ENCODE data around the gene CAMTA1. TPM values are rescaled to one million over a fixed set of nuclear protein-coding genes. Genes with fewer than 3 reads are reported as not detected.
A peak's percentile ranks its signal among the peaks of the same experiment; 100 is the strongest.

CAMTA1 gene
- total RNA-seq, 6 donors from 2014 or later: 38.8 to 74.0 (median 46.1) TPM

DNA sequence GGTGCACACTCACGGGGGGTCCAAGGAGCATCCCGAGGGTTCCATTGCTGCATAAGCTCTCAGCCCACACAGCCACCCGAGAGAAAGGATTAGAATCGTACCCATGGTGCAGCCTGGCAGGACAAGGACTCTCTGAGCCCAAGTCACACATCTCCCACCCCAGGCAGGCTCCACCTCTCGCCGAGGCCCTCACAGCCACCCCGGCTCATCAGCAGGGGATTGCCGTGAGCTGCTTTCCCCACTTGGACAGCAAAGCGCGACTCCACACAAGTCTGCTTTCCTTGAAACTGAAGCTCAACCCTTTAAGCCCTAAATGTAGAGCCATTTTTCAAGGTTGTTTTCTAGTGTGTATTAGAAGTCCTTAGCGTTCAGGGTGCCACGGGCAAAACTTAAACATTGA, 679.5 kb downstream of the CAMTA1 start:
- H3K4me1 ChIP-seq: no peaks in the 10 kb centered on the region
- no peak for ATAC-seq (ENCODE audit: low FRiP score in 2 of 2)
- H3K4me3 ChIP-seq: no peak overlapping the region
- TF ChIP-seq, protein P1, sequence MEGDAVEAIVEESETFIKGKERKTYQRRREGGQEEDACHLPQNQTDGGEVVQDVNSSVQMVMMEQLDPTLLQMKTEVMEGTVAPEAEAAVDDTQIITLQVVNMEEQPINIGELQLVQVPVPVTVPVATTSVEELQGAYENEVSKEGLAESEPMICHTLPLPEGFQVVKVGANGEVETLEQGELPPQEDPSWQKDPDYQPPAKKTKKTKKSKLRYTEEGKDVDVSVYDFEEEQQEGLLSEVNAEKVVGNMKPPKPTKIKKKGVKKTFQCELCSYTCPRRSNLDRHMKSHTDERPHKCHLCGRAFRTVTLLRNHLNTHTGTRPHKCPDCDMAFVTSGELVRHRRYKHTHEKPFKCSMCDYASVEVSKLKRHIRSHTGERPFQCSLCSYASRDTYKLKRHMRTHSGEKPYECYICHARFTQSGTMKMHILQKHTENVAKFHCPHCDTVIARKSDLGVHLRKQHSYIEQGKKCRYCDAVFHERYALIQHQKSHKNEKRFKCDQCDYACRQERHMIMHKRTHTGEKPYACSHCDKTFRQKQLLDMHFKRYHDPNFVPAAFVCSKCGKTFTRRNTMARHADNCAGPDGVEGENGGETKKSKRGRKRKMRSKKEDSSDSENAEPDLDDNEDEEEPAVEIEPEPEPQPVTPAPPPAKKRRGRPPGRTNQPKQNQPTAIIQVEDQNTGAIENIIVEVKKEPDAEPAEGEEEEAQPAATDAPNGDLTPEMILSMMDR (IDR thresholded peaks at IDR 0.05): no peak
- TF ChIP-seq EP300 (IDR thresholded peaks at IDR 0.05): no peak
- no peak for TF ChIP-seq POLR2A (IDR thresholded peaks at IDR 0.05)
- TF ChIP-seq POLR2AphosphoS5 (IDR thresholded peaks at IDR 0.05): no peak
- H3K27me3 ChIP-seq: no peaks in the 10 kb centered on the region
- H3K27ac ChIP-seq: no peak overlapping the region
- DNase-seq: no peak
- H3K36me3 ChIP-seq: no peaks in the 10 kb centered on the region
- 83 to 96% methylated on average over 12 of the region's 12 CpGs for WGBS, 2 donors
- no peaks in the 10 kb centered on the region for H3K9me3 ChIP-seq

DNA sequence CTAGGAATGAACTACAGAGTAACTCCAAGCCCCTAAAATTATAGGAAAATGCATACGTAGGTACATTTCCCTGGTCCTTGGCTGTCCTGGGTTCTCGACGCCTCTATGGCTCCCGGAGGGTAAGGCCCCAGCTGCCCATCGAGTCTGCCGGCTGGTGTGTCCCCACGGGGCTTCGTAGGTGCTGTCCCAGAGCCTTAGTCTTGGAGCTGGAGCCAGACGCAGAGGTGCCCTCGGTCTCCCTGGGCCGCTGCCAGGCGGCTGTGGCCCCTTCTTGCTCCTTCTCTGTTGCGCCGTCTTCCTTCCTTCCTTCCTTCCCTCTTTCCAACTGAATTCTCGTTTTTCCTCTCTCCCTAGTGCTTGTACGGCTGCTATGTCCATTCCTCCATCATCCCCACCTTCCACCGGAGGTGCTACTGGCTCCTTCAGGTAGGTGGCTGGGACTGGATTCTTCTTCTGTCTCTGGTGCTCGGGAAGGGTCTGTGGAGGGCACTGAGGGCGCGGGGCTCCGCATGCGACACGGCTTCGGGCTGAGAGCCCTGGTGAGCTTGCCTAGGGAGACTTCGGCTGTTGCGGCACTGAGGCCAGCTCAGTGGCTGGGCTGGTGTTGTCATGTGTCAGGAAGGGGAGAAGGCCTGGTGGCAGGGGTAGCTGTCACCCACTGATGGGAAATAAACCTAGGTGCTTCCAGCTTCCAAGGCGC, 682.4 kb downstream of the CAMTA1 start:
- DNase-seq: peak in 1 of 2 donors; percentile 65
- Histone ChIP-seq H3K27ac (no peak overlapping the region), H3K36me3 (no peaks in the 10 kb centered on the region), H3K4me1 (peaks cover 8 to 23% (median 17%) of the 10 kb centered on the region in 4 donors), H3K4me3 (no peak overlapping the region), H3K9me3 (no peaks in the 10 kb centered on the region), H3K27me3 (no peaks in the 10 kb centered on the region)
- no peak for ATAC-seq (ENCODE audit: low FRiP score in 2 of 2)
- TF ChIP-seq EP300 (IDR thresholded peaks at IDR 0.05) (no peak), POLR2A (IDR thresholded peaks at IDR 0.05) (no peak), POLR2AphosphoS5 (IDR thresholded peaks at IDR 0.05) (no peak)
- WGBS, 2 donors: 93% methylated on average over 27 of the region's 27 CpGs

DNA sequence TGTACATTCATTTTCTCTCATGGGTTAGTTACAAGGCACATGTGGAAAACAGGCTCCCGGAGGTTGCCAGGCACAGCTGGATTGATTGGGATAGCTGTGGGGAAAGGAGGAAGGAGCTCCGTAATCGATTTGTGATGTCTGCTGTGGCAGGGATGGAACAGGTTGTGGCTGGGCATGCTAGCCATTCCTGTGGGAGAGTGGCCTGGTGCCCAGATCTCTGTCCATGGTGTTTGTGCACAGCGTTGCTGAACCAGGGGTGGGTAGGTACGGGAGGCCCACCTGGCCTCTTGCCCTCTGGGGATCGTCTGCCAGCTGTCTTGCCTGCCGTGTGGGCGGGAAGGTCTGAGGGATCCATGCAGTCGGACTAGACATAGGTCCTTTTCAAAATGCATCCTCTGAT, 683.0 kb downstream of the CAMTA1 start:
- TF ChIP-seq EP300 (IDR thresholded peaks at IDR 0.05): no peak
- TF ChIP-seq POLR2AphosphoS5 (IDR thresholded peaks at IDR 0.05): no peak
- TF ChIP-seq POLR2A (IDR thresholded peaks at IDR 0.05): no peak
- TF ChIP-seq, protein P1 (IDR thresholded peaks at IDR 0.05): no peak
- WGBS, 2 donors: 81 to 89% methylated on average over 9 of the region's 9 CpGs

DNA sequence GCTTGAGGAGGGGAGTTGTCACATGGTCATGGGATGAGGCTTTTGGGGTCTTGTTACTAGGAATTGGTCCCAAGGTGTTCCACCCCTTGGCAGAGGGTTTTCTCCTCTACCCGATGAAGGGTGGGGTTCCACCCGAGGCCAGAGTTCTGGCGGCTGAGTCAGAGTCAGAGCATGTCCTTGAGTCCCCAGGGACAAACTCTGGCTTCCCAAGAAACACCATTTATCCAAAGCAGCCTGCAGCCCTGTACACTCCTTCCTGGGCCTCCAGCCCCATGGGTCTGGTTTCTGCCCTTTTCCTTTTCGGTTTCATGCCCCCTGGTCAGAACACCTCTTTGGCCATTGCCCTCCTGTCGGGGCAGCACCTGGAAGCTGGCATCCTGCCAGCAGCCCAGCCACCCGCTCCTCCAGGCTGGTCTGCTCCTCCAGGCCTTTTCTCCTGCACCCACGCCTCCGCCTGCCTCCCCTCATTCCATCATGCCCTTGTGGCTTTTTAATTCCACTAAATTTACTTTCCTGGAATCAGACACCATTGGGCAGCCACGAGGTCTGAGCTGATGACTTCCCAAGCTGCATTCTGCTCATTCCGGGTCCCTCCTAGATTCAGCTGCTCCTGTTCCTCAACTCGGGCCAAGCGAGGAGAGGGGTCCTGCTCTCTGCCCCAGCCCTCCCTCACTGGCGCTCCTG, 684.1 kb downstream of the CAMTA1 start:
- Histone ChIP-seq H3K27me3 (no peaks in the 10 kb centered on the region), H3K4me3 (no peak overlapping the region), H3K27ac (no peak overlapping the region), H3K4me1 (peaks cover 8 to 35% (median 27%) of the 10 kb centered on the region in 4 donors), H3K9me3 (no peaks in the 10 kb centered on the region), H3K36me3 (no peaks in the 10 kb centered on the region)
- ATAC-seq (ENCODE audit: low FRiP score in 2 of 2): no peak
- peak in 1 of 2 donors; percentile 65 for DNase-seq
- TF ChIP-seq EP300 (IDR thresholded peaks at IDR 0.05) (no peak), POLR2AphosphoS5 (IDR thresholded peaks at IDR 0.05) (no peak), POLR2A (IDR thresholded peaks at IDR 0.05) (no peak)
- TF ChIP-seq, protein P1 (IDR thresholded peaks at IDR 0.05): no peak
- WGBS, 2 donors: 79 to 80% methylated on average over 13 of the region's 13 CpGs

More for the DNA sequence above, 683.0 kb downstream of the CAMTA1 start:
- Histone ChIP-seq H3K4me3 (no peak overlapping the region), H3K9me3 (no peaks in the 10 kb centered on the region), H3K27me3 (no peaks in the 10 kb centered on the region), H3K4me1 (peaks cover 8 to 28% (median 21%) of the 10 kb centered on the region in 4 donors), H3K36me3 (no peaks in the 10 kb centered on the region), H3K27ac (no peak overlapping the region)
- DNase-seq (no peak), ATAC-seq (ENCODE audit: low FRiP score in 2 of 2) (no peak)

DNA sequence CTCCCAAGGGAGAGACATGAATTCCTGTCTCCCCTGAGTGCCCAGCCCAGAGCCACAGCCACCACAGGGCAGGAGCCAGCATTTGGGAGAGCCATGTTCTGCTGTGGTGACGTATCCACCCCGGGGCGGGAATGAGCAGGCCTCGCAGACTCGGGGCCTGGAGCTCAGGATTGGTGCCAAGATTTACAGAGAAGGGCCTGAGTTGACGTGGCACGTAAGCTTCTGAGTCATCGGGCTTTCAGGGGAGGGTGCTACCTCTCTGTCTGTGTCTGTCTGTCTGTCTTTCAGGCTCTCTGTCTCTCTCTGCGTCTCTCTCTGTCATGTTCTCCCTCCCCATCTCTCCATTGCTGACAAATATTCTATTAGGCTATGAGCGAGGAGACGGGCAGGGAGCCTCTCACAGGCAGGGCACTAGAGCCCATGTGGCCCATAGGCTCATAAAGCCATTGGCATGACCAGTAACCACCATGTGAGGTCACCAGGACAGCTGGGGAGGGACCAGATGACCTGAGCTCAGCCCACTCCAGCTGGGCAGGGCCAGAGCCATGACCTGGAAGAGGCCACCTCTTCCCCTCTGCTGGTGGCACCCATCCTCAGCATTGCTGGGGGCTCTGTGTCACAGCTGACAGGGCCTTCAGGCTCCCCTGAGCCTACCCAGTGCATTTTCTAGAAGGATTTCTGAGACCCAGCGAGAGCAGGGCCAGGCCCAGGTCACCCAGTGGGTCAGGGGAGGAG, 685.8 kb downstream of the CAMTA1 start:
- no peak overlapping the region for H3K4me3 ChIP-seq
- H3K36me3 ChIP-seq: no peaks in the 10 kb centered on the region
- peak overlapping the region in 3 of 4 donors; percentile 15 to 79 (median 65) for H3K27ac ChIP-seq
- peak; percentile 49 to 82 for ATAC-seq (ENCODE audit: low FRiP score in 2 of 2)
- TF ChIP-seq POLR2A (IDR thresholded peaks at IDR 0.05) (no peak), POLR2AphosphoS5 (IDR thresholded peaks at IDR 0.05) (no peak), EP300 (IDR thresholded peaks at IDR 0.05) (no peak)
- TF ChIP-seq, protein P1 (IDR thresholded peaks at IDR 0.05): no peak
- H3K27me3 ChIP-seq: no peaks in the 10 kb centered on the region
- 63 to 71% methylated on average over 7 to 12 of the region's 12 CpGs for WGBS, 2 donors
- H3K4me1 ChIP-seq: peaks cover 8 to 35% (median 27%) of the 10 kb centered on the region in 4 donors
- no peaks in the 10 kb centered on the region for H3K9me3 ChIP-seq
- peak; percentile 47 to 81 for DNase-seq

Measured in upper lobe of left lung (tissue), 6 donors.